ENCODE data around the gene STK25.

DNA sequence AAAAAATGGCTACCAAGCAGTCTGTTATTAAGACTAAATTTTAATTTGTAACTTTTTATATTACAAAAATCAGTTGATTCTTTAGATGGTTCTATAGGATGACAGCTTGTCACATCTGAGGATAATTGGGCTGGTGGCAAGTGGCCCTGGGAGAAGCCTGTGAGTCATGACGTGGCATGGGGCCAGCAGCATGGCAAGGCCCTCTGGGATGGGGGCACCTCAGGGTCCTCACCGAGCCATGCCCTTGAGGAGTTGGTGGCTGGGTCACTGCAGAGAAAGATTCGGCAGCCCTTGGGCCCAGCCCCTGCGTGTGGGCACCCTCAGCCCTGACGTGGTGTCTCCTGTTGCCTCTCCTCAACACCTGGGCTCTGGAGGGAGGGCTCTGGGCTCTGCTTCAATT lies 49.7 kb downstream of the STK25 start:
- TF ChIP-seq, protein P1, sequence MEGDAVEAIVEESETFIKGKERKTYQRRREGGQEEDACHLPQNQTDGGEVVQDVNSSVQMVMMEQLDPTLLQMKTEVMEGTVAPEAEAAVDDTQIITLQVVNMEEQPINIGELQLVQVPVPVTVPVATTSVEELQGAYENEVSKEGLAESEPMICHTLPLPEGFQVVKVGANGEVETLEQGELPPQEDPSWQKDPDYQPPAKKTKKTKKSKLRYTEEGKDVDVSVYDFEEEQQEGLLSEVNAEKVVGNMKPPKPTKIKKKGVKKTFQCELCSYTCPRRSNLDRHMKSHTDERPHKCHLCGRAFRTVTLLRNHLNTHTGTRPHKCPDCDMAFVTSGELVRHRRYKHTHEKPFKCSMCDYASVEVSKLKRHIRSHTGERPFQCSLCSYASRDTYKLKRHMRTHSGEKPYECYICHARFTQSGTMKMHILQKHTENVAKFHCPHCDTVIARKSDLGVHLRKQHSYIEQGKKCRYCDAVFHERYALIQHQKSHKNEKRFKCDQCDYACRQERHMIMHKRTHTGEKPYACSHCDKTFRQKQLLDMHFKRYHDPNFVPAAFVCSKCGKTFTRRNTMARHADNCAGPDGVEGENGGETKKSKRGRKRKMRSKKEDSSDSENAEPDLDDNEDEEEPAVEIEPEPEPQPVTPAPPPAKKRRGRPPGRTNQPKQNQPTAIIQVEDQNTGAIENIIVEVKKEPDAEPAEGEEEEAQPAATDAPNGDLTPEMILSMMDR (IDR thresholded peaks at IDR 0.05; ENCODE audit: low read length): no peak
- no peak for TF ChIP-seq EZH2 (optimal IDR thresholded peaks at IDR 0.05; ENCODE audit: low read depth, low read length)
- no peak for TF ChIP-seq EZH2phosphoT487 (IDR thresholded peaks at IDR 0.05; ENCODE audit: low read length)
